SU-DHL-6 (cell line): ENCODE data around the gene LDHA.

Experiments
- CTCF ChIP-seq: fragments of 200-600 bp; sonication (generic); IDR thresholded peaks from one replicate; pipeline ENCODE4 v1.5.1; 2017; ENCODE audit warnings: antibody characterized with exemption, mild to moderate bottlenecking, low read length, moderate library complexity; ENCODE audit not compliant: insufficient read depth, poor library complexity, severe bottlenecking
- EZH2phosphoT487 ChIP-seq: fragments of 200-600 bp; sonication (generic), shearing (Covaris generic); conservative IDR thresholded peaks from 2 replicates; pipeline ENCODE4 v1.6.1; 2018; ENCODE audit warnings: mild to moderate bottlenecking, antibody characterized with exemption, low read length, moderate library complexity, mixed read lengths

GRCh38 chr11:18367431-18367830, 26.9 kb upstream of the LDHA start:
- no peak for TF ChIP-seq CTCF
- TF ChIP-seq EZH2phosphoT487, result no peak
